Fibroblast of villous mesenchyme (primary cell): Measurements from ENCODE around the gene PER3. TPM values are rescaled to one million over a fixed set of nuclear protein-coding genes. Genes with fewer than 3 reads are reported as not detected.

Source experiments
- DNase-seq: peaks from one replicate; pipeline ENCODE4 v3.0.0-alpha.2; 2010; ENCODE audit warnings: low read depth
- H3K4me3 ChIP-seq: 2 replicates; pipeline ENCODE4 v1.5.1; 2011; ENCODE audit warnings: low read depth, mild to moderate bottlenecking, low read length
- CTCF ChIP-seq: IDR thresholded peaks from 2 replicates; pipeline ENCODE4 v1.5.1; 2012; ENCODE audit warnings: low read depth, mild to moderate bottlenecking, low read length; ENCODE audit not compliant: insufficient read depth
- total RNA-seq: library from RNA; depleted of rRNA; stranded (reverse); fragments of >200 nt; gene quantifications from 2 replicates; pipeline ENCODE4 v1.2.3, GENCODE V29; 2012

PER3 gene
- total RNA-seq, 1 donor, result 5.6 TPM

GRCh38 chr1:7842517-7842916 lies 58.4 kb downstream of the PER3 start:
- no peak for TF ChIP-seq CTCF
- no peak for DNase-seq
- H3K4me3 ChIP-seq, result no peak overlapping the region

- no peak for TF ChIP-seq CTCF
- no peak overlapping the region for H3K4me3 ChIP-seq
- peak; percentile 37 for DNase-seq
These were observed 61.7 kb downstream of the PER3 start for GRCh38 chr1:7845761-7846160.

GRCh38 chr1:7846656-7847055 lies 62.6 kb downstream of the PER3 start:
- no peak overlapping the region for H3K4me3 ChIP-seq
- no peak for DNase-seq
- TF ChIP-seq CTCF, result no peak

GRCh38 chr1:7847599-7847998 lies 63.5 kb downstream of the PER3 start:
- H3K4me3 ChIP-seq, result no peak overlapping the region
- TF ChIP-seq CTCF, result no peak
- DNase-seq, result peak; percentile 82

GRCh38 chr1:7850786-7851185 lies 66.7 kb downstream of the PER3 start:
- no peak for TF ChIP-seq CTCF
- H3K4me3 ChIP-seq, result no peak overlapping the region
- no peak for DNase-seq

GRCh38 chr1:7852804-7853683 lies 69.0 kb downstream of the PER3 start, which contains the start of gene UTS2:
TSS of gene UTS2 (minus strand) at chr1:7853065. CDS start at chr1:7853003, 62 bp downstream.
- TF ChIP-seq CTCF, result no peak
- H3K4me3 ChIP-seq, result no peak within 1 kb of the TSS
- no peak for DNase-seq
